ENCODE results near the gene HHEX.

Gene HHEX

DNA sequence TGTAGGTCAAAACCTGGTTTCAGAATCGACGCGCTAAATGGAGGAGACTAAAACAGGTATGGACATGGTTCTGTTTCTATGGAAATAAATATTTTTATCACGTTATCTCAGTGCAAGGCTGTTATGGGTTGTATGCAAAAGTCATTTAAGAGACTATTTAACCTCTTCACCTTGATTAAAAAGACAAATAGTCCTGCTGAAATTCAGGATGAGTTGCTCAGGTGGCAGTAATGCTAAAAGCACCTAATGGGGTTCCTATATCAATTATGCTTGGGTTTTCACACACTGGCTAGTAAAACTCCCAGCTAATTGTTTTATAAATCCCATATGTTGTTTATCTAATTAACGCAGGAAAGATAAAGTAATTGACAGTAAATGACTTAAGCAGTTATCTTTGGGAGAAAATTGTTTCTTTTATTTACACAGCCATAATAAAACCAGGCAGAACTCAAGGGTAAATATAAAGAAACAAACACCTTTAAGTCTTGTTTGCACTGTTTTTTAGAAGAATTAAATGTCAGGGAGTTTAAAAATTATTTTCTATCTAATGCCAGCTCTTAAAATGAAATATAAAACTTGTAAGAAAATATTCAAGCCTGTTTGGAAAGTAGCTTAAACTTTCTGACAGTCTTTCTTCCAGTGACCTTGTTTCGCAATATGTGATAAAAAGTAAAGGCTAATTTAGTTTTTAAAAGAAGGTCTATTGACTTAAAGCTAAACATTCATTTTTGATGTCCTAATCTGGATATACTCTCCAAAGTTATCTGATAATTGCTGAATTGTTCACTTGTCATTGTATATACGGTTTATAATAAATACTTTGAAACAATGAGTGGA lies 3.2 kb downstream of the HHEX start:
- DNase-seq (ENCODE audit: low read depth, low spot score) = no peak

DNA sequence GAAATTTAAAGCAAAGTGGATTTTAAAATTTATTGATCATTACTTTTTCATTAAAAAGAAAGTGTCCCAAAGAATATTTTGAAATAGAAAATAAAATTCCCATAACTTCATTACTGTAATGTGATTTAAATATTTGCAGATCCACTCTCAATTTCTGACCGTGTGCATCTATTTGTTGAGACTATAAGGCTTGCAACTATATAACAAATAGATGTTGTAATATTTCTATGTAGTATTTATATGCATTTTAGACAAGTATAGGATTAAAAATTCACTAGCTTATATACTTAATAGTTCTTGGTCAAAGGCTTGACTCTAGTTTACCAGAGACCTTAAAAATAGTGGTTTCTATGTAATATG lies 3.8 kb downstream of the HHEX start:
- no peak for DNase-seq (ENCODE audit: low read depth, low spot score)

DNA sequence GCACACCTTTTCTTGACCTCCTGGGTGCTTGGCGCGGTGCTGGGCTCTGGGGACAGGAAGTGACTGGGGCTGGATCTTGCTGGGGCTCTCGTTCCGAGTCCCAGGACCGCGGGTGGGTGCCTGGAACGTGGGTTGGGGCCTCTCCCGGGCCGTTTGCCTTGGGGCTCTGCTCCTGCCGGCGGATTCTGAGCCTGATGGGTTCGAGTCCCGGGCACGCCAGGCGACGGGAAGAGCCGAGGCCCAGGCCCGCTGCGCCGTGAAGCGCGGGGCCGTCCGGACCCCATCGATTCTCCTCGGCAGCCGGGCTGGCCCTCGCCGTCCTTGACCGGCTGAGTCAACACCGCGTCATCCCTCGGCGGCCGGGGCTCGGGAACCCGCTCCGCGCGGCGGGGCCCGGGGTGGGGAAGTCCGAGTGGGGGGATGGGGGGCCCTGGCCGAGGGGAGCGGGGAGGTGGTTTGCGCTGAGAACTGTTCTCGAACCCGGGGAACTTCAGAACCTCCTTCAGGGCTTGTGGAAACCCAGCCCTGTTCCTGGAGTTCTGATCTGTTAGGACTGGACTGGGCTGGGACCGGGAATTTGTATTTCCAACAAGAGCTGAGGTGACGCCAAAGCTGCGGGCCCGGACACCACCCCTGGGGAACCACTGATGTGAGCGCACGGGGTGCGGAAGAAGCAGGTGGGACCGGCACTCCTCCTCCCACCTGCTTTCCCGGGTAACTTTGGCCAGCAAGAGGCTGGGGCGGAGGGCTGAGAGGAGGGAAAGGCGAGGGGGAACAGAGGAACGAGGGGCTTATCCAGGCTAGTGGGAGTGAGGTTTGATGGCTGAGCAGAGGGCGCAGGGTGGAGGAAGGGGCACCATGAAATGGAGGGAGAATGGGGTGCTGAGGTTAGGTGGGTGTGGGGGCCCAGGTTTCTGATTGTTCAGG lies 6.2 kb downstream of the HHEX start:
- no peak for DNase-seq (ENCODE audit: low read depth, low spot score)

DNA sequence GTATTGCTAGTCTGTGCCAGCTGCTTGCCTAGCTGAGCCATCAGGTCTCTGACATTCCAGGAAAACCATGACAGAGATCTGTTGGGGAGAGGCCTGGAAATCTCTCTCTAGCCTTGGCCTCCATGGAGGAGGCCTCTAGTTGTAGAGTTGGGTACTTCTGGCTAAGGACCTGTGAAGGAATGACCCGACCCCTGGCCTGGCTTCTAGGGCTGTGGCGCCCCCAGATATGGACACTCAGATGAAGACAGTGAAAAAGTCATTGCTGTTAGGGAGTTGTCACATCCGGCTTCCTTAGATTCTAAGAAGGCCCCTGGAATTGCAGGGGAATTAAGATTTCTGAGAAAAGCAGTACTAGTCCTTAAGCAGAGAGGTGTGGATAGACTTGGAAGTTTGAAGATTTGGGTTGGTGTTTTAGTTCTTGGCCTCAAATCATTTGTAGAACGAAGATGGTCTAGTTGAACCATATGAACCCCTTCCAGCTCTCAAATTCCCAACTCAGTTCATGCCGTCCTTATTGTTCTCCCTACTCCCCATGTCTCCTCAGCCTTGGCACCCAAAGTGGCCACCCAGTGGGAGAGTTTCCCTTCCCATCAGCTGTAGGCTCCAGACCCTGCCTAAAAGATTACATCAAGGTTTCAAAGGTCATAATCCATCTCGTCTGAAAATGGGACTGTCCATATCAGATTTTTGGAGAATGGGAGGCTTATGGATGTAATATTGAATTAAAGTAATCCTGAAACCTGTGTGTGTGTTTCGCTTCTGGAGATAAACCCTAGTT lies 7.0 kb downstream of the HHEX start:
- no peak for DNase-seq (ENCODE audit: low read depth, low spot score)

DNA sequence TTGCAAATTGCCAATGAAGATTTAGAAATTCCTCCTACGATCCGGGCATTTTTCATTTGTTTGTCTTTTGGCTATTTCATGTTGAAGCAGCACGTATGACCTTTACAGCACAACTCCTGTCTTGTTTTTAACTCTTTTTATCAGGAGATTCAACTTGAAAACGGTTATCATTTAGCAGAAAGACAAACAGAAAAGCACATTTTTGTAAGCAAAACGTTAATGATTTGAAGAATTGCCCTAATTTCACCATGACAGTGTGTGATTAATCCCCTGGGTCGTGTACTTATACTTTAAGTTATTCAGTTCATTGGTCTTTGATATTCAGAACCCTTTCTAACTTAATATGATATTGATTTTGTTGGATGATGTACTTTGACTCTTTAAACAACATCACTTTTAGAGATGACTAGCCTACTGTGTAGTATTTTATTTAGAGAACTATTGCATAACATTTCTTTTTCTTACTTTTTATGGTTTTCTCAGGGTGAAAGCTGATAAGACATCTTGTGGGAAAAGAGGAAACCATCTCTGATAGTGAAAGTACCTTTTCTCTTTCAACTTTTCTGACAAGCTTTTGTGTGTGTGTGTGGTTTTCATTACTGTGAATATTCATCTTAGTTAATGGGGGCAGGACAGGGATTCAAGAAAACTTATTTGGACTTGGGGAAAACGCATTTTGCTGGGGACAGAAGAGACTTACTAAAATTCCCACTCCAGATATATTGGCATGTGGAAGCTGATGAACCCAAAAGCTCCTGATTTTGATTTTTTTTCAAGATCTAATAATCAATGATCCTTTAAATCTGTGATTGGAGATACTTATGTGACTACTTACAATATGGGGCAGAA lies 8.1 kb downstream of the HHEX start:
- no peak for DNase-seq (ENCODE audit: low read depth, low spot score)

DNA sequence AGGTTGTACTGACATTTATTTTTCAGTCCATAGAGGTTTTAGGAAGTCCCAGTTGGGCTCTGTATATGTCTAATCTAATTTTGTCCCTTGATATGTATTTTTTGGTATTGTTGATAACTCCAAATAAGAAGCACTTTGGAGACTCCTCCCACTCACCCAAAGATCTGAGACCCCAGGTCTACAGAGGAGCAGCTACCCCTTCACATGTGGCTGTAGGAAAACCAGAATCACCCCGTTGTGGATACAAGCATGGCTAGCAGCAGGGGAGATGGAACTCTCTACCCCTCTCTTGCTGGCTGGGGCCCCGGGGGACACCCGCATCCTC lies 9.4 kb downstream of the HHEX start:
- DNase-seq (ENCODE audit: low read depth, low spot score) = no peak

DNA sequence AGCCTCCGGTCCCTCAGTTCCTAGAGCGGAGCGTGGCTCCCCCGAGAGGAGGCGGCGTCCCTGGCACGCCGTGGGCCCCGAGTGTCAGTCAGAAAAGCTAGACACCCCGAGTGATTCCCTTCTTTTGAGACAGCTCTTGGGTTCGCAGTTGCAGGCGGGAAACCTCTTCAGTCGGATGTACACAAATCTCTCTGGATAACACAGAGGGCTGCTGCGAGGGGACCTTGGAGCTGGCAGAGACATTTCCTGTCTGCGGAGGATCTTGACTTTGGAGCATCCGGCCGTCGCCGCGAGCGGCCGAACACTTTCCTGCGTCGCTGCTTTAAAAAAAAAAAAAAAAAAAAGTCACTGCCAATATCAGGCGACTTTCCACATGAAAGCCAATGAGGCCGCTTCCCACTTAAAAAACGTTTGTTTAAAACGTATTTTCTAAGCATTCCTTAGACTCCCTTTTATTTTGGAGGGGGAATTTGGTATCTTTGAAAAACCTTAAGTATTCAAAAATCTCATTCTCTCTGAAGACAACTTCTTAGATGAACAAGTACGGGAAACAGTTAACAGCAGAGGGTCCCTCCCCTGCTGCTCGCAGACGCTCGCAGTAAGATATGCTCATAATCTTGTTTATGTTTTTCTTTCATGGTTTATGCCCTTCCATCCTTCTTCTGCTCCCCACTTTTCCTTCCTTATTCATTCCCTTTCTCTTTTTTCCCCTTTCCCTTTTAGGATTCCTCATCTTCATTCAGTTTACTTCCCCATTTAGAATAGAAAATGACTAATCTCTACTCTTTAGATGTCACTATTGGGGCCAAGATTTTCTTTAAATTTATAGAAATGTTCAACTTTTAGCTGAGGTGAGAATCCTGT lies 10.0 kb downstream of the HHEX start:
- DNase-seq (ENCODE audit: low read depth, low spot score) = no peak

DNA sequence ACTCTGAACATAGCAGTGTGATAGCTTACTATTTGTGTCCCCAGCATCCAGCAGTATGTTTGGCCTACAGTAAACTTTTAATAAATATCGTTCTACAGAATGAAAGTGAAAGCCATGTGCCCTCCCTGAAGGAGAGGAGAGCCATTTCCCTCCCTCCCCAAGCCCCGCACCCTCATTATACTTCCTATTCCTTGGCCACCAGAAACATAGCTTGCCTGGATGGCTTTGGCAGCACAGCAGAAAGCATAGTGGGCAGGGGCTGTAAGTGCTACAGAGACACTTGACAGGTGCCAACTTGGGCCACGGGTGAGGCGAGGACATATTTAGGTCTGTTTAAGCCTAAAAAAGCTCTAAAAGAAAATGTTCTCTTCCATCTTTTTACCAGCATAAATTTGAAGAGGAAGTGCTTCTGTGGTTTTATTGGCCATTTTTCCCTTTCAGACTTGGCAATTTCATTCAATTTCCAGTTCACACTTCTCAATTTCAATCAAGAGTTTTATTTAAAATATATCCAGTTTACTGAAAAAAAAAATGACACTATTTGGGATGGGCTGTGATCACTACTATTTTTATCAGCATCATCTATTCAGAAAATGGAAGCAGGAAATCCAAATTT lies 12.7 kb downstream of the HHEX start:
- DNase-seq (ENCODE audit: low read depth, low spot score) = no peak

DNA sequence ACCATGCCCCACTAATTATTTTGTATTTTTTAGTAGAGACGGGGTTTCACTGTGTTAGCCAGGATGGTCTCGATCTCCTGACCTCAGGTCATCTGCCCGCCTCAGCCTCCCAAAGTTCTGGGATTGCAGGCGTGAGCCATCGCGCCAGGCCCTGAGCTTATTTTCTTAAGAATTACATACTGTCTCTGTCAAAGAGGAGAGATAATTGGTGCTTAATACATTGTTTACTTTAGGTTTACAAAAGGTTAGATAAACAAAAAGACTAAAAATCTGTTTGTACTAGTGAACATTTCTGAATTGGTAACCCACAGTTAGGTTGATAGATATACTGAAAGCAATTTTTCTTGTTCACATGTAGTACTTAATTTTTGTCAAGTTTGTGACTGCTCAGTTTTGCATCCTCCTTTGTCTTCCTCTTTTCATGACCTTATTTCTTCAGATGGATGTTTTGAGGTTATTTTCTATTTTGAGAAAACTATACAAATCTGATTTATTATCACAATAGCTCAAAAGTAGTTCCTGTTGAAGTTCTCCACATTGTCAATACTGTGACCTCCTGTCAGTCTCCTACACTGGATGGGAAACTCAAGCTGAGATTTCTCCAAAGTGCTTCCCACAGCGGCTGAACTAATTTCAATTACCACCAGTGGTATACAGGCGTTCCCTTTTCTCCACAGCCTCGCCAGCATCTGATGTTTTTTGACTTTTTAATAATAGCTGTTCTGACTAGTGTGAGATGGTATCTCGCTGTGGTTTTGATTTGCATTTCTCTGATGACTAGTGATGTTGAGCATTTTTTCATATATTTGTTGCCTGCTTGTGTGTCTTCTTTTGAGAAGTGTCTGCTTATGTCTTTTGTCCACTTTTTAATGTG lies 22.5 kb downstream of the HHEX start:
- no peak for DNase-seq (ENCODE audit: low read depth, low spot score)

DNA sequence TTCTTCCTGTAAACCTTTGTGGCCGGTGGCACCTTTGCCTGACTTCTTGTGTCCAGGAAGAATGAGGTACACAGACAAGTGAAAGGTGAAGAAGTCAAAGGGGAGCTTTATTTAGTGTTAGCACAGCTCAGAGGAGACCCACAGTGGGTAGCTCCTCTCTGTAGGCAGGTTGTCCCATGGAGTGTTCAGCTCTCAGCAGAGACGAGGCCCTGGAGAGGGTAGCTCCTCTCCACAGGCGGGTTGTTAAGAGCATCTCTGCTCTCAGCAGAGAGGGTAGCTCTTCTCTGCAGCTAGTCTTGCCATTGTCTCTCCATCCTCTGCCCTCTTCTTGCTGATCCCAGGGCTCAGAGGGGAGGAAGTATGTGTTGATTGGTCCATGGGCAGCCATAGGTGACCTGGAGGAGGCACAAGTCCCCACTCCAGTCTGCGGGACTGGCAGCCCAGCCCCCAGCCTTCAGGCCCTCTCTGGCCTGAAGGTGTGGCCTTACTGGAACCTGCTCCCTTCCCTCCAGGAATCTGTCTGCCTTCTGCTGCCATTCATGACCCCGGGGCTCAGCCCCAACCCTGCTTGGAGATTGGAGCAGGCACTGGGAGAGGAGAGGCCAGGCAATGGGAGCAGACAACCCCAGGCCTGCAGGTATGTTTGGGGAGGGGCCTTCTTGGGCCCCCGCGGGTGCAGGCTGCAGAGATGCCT lies 24.5 kb downstream of the HHEX start:
- no peak for DNase-seq (ENCODE audit: low read depth, low spot score)

DNA sequence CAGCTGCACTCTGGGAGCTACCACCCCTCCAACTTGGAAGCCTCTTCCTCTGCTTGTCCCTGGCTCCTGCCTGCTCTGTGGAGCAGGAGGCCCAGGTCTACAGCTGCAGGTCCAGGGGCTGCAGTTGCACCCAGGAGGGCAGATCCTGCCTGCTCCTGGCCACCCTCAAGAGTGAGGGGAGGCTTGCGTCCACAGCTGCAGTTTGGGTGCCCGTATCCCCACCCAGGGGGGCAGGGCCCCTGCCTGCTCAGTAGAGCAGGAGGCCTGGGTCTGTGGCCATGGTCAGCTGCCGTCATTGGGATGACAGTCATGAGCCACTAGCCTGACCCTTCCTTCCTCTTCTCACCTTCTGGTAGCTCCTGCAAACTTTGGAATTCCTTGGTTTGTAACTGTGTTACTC lies 25.1 kb downstream of the HHEX start:
- DNase-seq (ENCODE audit: low read depth, low spot score) = no peak

DNA sequence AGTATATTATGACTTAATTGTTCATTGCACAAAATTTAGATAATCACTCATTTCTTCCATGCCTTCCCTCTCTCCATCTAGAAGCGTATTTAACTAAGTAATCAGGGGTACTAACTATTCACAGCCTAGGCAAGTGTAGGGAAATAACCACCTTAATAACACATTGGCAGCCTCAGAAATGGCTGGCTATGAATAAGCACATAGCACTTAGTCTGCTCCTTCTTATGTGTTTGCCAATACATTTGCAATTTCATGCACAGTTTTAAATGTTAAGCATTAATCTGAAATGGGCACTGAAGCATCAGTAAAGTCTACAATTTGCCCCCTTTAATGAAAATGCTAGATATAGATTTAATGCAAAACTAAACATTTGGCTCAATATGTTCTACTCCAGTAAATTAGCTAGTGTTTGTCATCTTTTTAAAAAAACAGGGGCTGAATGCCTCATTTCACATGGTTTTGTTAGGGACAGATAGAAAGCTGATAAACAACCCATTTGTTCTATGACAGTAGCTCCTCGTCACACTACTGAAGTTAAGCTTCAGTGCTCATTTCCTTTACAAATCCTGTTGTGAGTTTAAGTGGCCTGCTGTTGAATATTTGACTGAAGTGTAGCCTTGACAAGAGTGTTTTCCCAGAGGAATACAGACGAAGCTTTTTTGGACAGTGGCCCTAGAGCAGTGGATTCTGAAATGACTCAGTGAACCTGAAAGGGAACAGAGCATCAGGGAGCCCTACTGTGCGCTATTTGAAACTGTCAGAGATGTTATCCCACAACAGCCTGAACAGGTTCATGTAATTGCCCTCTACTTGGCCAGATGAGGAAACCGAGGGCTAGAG lies 30.5 kb downstream of the HHEX start:
- no peak for DNase-seq (ENCODE audit: low read depth, low spot score)

DNA sequence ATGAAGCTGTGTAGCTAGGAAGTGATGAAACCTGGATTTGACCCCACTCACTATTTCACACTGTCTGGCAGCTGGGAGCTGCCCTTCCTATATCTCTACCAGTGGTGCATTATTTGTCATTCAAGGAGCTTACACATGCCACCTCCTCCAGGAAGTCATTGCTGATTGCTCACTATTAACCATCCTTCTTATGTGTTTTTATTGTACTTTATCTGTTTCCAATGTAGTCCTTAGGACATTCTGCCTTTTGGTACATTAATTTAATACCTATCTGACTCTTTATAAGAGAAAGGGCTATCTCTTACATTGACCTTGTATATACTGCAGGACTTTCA lies 31.0 kb downstream of the HHEX start:
- no peak for DNase-seq (ENCODE audit: low read depth, low spot score)

DNA sequence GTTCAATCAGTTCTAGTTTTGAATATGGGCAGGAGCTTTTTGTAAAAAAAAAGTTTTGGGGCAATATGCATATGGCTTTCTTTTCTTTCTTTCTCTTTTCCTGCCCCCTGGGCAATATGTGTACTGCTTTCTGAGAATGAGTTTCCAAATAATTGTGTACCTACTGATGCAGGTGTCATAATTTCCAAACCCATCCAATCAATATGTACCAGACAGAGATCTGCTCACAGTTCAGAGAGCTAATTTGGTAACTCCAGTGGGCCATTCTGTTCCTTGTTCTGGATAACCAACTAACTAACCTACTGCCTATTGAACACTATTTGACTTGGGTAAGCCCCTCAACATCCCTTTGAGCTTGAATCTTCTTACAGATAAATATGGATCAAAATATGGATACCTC lies 32.6 kb downstream of the HHEX start:
- DNase-seq (ENCODE audit: low read depth, low spot score) = no peak

DNA sequence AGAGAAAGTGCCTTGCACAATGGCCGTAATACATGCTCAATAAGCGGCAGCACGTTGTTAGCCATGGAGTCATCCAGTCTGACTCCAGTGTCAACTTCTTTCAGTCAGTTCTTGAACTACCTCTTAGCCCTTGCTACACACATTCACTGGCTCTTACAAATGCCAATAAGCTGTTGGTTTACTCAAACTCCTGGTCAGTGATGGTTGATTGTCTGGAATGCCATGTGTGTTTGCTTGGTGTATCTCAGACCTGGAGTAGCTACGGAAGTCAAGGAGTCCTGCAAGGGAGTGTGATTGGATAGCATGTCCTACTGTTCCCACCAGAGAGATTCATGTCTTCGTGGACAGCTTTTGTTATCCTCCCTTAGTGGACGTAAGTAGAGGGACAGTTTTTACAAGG lies 37.4 kb downstream of the HHEX start:
- DNase-seq (ENCODE audit: low read depth, low spot score) = no peak

DNA sequence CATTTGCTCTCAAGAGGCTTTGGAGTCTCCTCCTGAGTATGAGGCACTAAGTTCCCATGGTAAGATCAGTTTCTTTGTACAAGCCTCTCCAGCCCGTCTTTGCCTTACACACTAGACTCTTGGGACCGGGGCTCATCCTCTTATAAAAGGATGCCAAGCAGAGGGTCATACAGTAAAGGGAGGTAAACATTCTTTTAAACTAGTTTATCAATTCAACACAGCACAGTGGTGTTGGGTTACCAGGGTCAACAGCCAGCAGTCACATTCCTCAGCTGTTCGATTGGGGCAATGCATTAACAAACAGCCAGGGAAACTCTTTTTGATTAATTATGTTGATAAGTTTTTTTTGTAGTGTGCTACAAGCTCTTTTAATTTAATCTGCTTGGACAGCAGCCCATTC lies 37.8 kb downstream of the HHEX start:
- no peak for DNase-seq (ENCODE audit: low read depth, low spot score)

DNA sequence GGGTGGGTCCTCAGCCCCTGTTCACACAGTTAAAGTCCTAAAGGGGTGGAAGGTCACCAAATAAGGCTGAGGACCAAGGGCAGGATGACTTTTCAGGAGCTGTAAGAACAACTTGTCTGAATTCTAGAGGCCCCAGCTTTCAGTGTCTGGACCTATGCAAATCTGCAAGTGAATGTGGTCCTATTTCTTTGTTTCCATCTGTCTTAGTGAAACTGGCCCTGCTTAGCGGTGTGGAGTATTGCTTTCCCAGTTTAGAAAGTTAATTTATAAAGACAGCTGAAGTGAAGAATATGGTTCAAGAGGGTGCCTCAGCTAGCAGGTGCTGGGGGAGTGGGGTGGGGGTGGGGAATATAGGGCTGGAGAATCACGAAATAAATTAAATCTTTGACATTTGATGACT lies 40.1 kb downstream of the HHEX start:
- DNase-seq (ENCODE audit: low read depth, low spot score) = no peak

DNA sequence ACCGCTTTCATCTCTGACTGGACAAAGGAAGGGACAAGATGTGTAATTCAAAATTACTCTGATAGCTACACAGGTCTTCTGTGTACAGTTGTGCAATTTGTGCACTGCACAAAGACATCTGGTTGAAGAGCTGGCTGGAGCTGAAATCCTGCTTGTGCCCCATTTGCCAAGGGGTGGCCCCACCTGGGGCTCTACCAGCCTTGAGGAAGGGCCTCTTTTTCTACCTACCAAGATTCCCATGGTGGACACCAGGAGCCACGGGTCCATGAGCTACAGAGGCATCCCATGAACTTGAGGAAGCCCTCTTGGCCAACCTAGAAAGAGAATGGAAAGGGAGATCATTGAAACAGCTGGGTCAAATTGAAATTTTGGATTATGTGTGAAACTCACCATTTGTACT lies 43.2 kb downstream of the HHEX start:
- DNase-seq (ENCODE audit: low read depth, low spot score) = no peak
